Peyer's patch (tissue), 4 donors: ENCODE results near the gene ZNF43. TPM values are rescaled to one million over a fixed set of nuclear protein-coding genes. Genes with fewer than 3 reads are reported as not detected.
"Not testable (repeated sequence)": the region's sequence is repeated elsewhere in the genome, so short reads cannot be mapped to it uniquely, and the experiment has no call there.

Source experiments
- DNase-seq, 3 donors: peaks; one replicate each; pipeline ENCODE4 v3.0.0-alpha.2; 2017 to 2019
- H3K27ac ChIP-seq, 4 donors: fragments of 200-600 bp; sonication (generic); one replicate each; pipeline ENCODE4 v1.5.1; 2016 to 2019
- H3K27me3 ChIP-seq, 2 donors: fragments of 200-600 bp; sonication (generic); one replicate each; pipeline ENCODE4 v1.5.1; 2019
- H3K36me3 ChIP-seq, 3 donors: fragments of 200-600 bp; sonication (generic); one replicate each; pipeline ENCODE4 v1.5.1; 2016 to 2019
- H3K4me1 ChIP-seq, 4 donors: fragments of 200-600 bp; sonication (generic); one replicate each; pipeline ENCODE4 v1.5.1; 2016 to 2019
- H3K4me3 ChIP-seq, 4 donors: fragments of 200-600 bp; sonication (generic); 1 replicate in 3 of 4; 2 replicates in 1 of 4; pipeline ENCODE4 v1.5.1; 2016 to 2019; ENCODE audit warnings: mild to moderate bottlenecking in 1 of 4
- H3K9me3 ChIP-seq, 4 donors: fragments of 200-600 bp; sonication (generic); one replicate each; pipeline ENCODE4 v1.5.1; 2016 to 2019; ENCODE audit warnings: mild to moderate bottlenecking in 1 of 4
- POLR2A ChIP-seq, 2 donors: fragments of 450-650 bp; IDR thresholded peaks; one replicate each; pipeline ENCODE4 v1.5.1; 2017; ENCODE audit warnings: antibody characterized with exemption in 2 of 2, mild to moderate bottlenecking in 2 of 2, moderate library complexity in 2 of 2
- total RNA-seq, 4 donors: library from RNA; depleted of rRNA; stranded (reverse); fragments of >200 nt; gene quantifications; one replicate each; pipeline ENCODE4 v1.1.0, GENCODE V29; 2016
- TF ChIP-seq, protein P1 (sequence below), 6 experiments: fragments of 450-650 bp in 4 of 6; fragments of 200-600 bp in 2 of 6; sonication (generic) in 1 of 6; IDR thresholded peaks; one replicate each; pipeline ENCODE4 v1.5.1; 2017 to 2019; ENCODE audit warnings: antibody characterized with exemption in 6 of 6, mild to moderate bottlenecking in 3 of 6, moderate library complexity in 1 of 6

ZNF43 gene
- total RNA-seq, 4 donors from 2014 or later, result 11.4 to 45.4 (median 13.0) TPM

GRCh38 chr19:21786936-21787335, 49.0 kb downstream of the ZNF43 start:
- Histone ChIP-seq H3K27ac (no peak overlapping the region), H3K4me1 (no peaks in the 10 kb centered on the region), H3K4me3 (no peak overlapping the region), H3K36me3 (no peaks in the 10 kb centered on the region), H3K9me3 (peaks cover 0 to 3% (median 0%) of the 10 kb centered on the region in 4 donors), H3K27me3 (no peaks in the 10 kb centered on the region)
- no peak for DNase-seq
- TF ChIP-seq POLR2A (IDR thresholded peaks at IDR 0.05), result no peak
- TF ChIP-seq, protein P1, sequence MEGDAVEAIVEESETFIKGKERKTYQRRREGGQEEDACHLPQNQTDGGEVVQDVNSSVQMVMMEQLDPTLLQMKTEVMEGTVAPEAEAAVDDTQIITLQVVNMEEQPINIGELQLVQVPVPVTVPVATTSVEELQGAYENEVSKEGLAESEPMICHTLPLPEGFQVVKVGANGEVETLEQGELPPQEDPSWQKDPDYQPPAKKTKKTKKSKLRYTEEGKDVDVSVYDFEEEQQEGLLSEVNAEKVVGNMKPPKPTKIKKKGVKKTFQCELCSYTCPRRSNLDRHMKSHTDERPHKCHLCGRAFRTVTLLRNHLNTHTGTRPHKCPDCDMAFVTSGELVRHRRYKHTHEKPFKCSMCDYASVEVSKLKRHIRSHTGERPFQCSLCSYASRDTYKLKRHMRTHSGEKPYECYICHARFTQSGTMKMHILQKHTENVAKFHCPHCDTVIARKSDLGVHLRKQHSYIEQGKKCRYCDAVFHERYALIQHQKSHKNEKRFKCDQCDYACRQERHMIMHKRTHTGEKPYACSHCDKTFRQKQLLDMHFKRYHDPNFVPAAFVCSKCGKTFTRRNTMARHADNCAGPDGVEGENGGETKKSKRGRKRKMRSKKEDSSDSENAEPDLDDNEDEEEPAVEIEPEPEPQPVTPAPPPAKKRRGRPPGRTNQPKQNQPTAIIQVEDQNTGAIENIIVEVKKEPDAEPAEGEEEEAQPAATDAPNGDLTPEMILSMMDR (IDR thresholded peaks at IDR 0.05), result no peak

- not testable (repeated sequence) for H3K27ac ChIP-seq, H3K4me1 ChIP-seq, H3K36me3 ChIP-seq, H3K4me3 ChIP-seq, H3K27me3 ChIP-seq, H3K9me3 ChIP-seq, DNase-seq
Observed at GRCh38 chr19:21775792-21776191, 60.2 kb downstream of the ZNF43 start.

DNA sequence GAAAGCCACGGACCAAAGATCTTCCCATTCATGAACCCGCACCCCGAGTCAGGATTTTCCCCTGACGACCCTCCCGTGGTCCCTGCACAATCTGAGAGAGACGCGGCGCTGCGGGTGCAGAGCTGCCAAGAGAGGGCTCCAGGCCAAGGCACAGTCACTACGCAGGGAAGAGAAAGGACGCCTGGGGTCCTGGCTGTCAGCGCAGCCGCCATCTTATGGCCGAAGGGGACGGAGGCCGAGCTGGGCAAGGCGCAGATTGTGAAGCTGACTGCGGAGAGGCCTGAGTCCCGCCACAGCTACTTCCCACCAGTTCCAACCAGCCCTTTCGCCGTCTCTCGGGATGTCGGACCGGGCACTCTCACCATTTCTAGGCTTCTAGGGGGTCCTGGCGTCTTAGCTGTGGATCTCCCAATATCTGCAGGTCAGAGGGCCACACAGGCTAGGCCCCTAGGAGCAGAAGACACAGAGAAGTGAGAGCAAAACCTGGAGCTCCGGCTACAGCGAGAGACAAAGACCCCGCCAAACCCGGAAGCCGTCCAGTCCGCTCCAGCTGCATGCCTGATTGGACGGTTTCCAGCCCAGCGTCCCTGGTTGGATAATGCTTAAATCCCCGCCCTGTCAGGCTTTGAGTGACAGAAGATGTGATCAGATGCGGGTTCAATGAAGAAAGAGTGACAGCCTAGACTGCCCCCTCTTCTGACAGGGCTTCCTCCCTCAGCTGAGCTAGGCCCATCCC, 68.7 kb downstream of the ZNF43 start, which contains the start of gene ZNF100:
ZNF100 (minus strand) TSS at position 515 of the 736 bp plus-strand sequence; CDS start at position 365, 150 bp downstream.
- Histone ChIP-seq H3K4me1 (peaks cover 0 to 10% (median 2%) of the 10 kb centered on the region in 4 donors), H3K27ac (peak within 1 kb of the TSS; percentile 77 to 82 (median 80)), H3K36me3 (peaks cover 0 to 13% (median 0%) of the 10 kb centered on the region in 3 donors), H3K27me3 (no peaks in the 10 kb centered on the region), H3K4me3 (peak within 1 kb of the TSS; percentile 47 to 92 (median 72)), H3K9me3 (no peaks in the 10 kb centered on the region)
- TF ChIP-seq, protein P1 (IDR thresholded peaks at IDR 0.05), result no peak
- peak; percentile 50 to 63 for TF ChIP-seq POLR2A (IDR thresholded peaks at IDR 0.05)
- peak; percentile 88 to 96 (median 89) for DNase-seq

DNA sequence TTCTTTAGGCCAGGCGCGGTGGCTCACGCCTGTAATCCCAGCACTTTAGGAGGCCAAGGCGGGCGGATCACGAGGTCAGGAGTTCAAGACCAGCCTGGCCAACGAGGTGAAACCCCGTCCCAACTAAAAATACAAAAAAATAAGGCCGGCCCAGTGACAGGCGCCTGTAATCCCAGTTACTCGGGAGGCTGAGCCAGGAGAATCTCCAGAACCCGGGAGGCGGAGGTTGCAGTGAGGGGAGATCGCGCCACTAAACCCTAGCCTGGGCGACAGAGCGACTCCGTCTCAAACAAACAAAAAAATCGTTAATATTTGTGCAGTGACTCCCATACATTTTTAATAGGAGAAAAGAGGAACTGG, 69.3 kb downstream of the ZNF43 start:
- Histone ChIP-seq H3K36me3 (peaks cover 0 to 19% (median 0%) of the 10 kb centered on the region in 3 donors), H3K27ac (peak overlapping the region; percentile 77 to 82 (median 80)), H3K4me3 (peak overlapping the region; percentile 47 to 92 (median 72))
- H3K27me3 ChIP-seq, H3K4me1 ChIP-seq, H3K9me3 ChIP-seq: not testable (repeated sequence)
- DNase-seq, result peak in 1 of 3 donors; percentile 51

GRCh38 chr19:21765151-21765550, 70.8 kb downstream of the ZNF43 start:
- H3K27me3 ChIP-seq, result no peaks in the 10 kb centered on the region
- no peaks in the 10 kb centered on the region for H3K9me3 ChIP-seq
- DNase-seq, result no peak
- peaks cover 0 to 28% (median 0%) of the 10 kb centered on the region in 3 donors for H3K36me3 ChIP-seq
- TF ChIP-seq, protein P1 (IDR thresholded peaks at IDR 0.05), result no peak
- TF ChIP-seq POLR2A (IDR thresholded peaks at IDR 0.05), result no peak
- peaks cover 0 to 10% (median 2%) of the 10 kb centered on the region in 4 donors for H3K4me1 ChIP-seq
- no peak overlapping the region for H3K27ac ChIP-seq
- no peak overlapping the region for H3K4me3 ChIP-seq

DNA sequence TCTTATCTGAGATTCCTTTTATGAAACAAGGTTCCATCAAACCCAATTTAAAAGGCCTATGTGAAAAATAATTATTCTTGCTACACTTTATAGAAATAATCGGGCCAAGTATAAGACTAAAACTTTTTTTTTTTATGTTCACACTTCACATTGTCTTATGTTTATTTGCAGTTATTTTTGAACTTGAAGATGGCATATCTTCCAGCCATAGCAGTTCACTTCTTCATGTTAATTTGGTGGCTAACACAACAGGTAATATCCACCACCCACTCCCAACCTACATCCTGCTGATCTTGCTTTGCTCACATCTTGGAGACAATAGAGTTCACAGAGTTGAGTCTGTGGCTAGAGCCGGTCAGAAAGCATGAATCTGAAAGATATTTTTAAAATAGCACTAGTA, 74.4 kb downstream of the ZNF43 start:
- H3K36me3 ChIP-seq, result peaks cover 0 to 35% (median 0%) of the 10 kb centered on the region in 3 donors
- H3K4me3 ChIP-seq, H3K27me3 ChIP-seq, H3K4me1 ChIP-seq, DNase-seq, H3K27ac ChIP-seq, H3K9me3 ChIP-seq: not testable (repeated sequence)

DNA sequence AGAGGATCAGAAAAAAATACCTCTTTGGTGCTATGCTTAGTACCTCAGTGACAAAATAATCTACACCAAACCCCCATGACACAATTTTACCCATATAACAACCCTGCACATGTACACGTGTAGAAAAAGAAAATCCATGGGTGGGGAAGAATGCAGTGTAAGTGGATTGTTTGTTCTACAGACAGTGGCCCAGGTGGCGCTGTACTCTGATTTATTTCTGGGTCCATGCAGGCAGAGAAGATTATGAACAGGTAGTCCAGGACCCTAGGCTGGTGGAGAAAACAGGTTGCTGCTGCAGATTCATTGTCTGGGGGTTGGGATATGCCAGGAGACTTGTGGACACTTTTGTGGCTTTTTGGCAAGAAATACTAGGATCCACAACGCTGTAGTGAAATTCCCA, 77.7 kb downstream of the ZNF43 start:
- no peak for DNase-seq
- no peaks in the 10 kb centered on the region for H3K9me3 ChIP-seq
- no peaks in the 10 kb centered on the region for H3K4me1 ChIP-seq
- H3K27me3 ChIP-seq, result no peaks in the 10 kb centered on the region
- TF ChIP-seq, protein P1 (IDR thresholded peaks at IDR 0.05), result no peak
- TF ChIP-seq POLR2A (IDR thresholded peaks at IDR 0.05), result no peak
- peaks cover 0 to 34% (median 0%) of the 10 kb centered on the region in 3 donors for H3K36me3 ChIP-seq
- no peak overlapping the region for H3K27ac ChIP-seq
- H3K4me3 ChIP-seq, result no peak overlapping the region

DNA sequence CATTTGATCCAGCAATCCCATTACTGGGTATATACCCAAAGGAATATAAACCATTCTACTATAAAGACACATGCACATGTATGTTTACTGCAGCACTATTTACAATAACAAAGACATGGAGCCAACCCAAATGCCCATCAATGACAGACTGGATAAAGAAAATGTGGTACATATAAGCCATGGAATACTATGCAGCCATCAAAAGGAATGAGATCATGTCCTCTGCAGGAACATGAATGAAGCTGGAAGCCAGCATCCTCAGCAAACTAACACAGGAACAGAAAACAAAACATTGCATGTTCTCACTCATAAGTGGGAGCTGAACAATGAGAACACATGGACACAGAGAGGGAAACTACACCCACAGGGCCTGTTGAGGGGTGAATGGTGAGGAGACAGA, 80.4 kb downstream of the ZNF43 start:
- peaks cover 0 to 31% (median 0%) of the 10 kb centered on the region in 3 donors for H3K36me3 ChIP-seq
- not testable (repeated sequence) for H3K4me1 ChIP-seq, H3K9me3 ChIP-seq, H3K27ac ChIP-seq, DNase-seq, H3K27me3 ChIP-seq, H3K4me3 ChIP-seq
